LNCAP (cell line): ENCODE data around the gene DEAF1.

Source experiments
- CTCF ChIP-seq: fragments of 450-650 bp; IDR thresholded peaks from 2 replicates; pipeline ENCODE4 v1.5.1; 2017; ENCODE audit warnings: mild to moderate bottlenecking

DEAF1 gene

GRCh38 chr11:596374-596773 is 98.6 kb downstream of the DEAF1 start:
- TF ChIP-seq CTCF = no peak

GRCh38 chr11:595400-595799 is 99.6 kb downstream of the DEAF1 start:
- no peak for TF ChIP-seq CTCF
